Hematopoietic multipotent progenitor cell treated with erythropoietin and hydrocortisone succinate and interleukin-3 and kit ligand, for 17 days (in vitro differentiated cells): ENCODE measurements around the gene TBATA.
A peak's percentile ranks its signal among the peaks of the same experiment; 100 is the strongest.

Experiments used
- DNase-seq: peaks from one replicate; pipeline ENCODE4 v3.0.0-alpha.2; 2015; ENCODE audit warnings: low spot score

The TBATA gene

GRCh38 chr10:70761031-70761601 lies 24.1 kb downstream of the TBATA start:
- DNase-seq: no peak

GRCh38 chr10:70760271-70760787 lies 24.8 kb downstream of the TBATA start:
- no peak for DNase-seq

GRCh38 chr10:70759781-70760180 lies 25.4 kb downstream of the TBATA start:
- no peak for DNase-seq

- peak; percentile 45 for DNase-seq
Measured at GRCh38 chr10:70758757-70759514, 26.2 kb downstream of the TBATA start.

- DNase-seq: no peak
Measured at GRCh38 chr10:70757856-70758255, 27.3 kb downstream of the TBATA start.

- DNase-seq: no peak
Measured at GRCh38 chr10:70756700-70757360, 28.3 kb downstream of the TBATA start.

GRCh38 chr10:70753841-70754621 lies 31.1 kb downstream of the TBATA start:
- no peak for DNase-seq

GRCh38 chr10:70753026-70753663 lies 32.0 kb downstream of the TBATA start:
- no peak for DNase-seq

- DNase-seq: no peak
Measured at GRCh38 chr10:70752571-70752970, 32.6 kb downstream of the TBATA start.

GRCh38 chr10:70751991-70752390 lies 33.2 kb downstream of the TBATA start:
- DNase-seq: no peak

- DNase-seq: no peak
Measured at GRCh38 chr10:70751356-70751755, 33.8 kb downstream of the TBATA start.

- DNase-seq: no peak
Measured at GRCh38 chr10:70750156-70750703, 34.9 kb downstream of the TBATA start.

GRCh38 chr10:70749756-70750155 lies 35.4 kb downstream of the TBATA start:
- no peak for DNase-seq

GRCh38 chr10:70748801-70749573 lies 36.2 kb downstream of the TBATA start:
- DNase-seq: no peak

GRCh38 chr10:70748305-70748704 lies 36.9 kb downstream of the TBATA start:
- no peak for DNase-seq

GRCh38 chr10:70747192-70747965 lies 37.8 kb downstream of the TBATA start:
- DNase-seq: no peak

GRCh38 chr10:70745555-70745954 lies 39.6 kb downstream of the TBATA start:
- DNase-seq: no peak

GRCh38 chr10:70744617-70745143 lies 40.5 kb downstream of the TBATA start:
- no peak for DNase-seq

- DNase-seq: no peak
Measured at GRCh38 chr10:70743879-70744278, 41.3 kb downstream of the TBATA start.

GRCh38 chr10:70743430-70743788 lies 41.8 kb downstream of the TBATA start:
- no peak for DNase-seq
